ENCODE results near the gene NT5M. TPM values are rescaled to one million over a fixed set of nuclear protein-coding genes. Genes with fewer than 3 reads are reported as not detected.

NT5M gene
- total RNA-seq, 4 donors from 2014 or later, result 1.1 to 6.0 (median 2.8) TPM

GRCh38 chr17:17391668-17392370 is 88.6 kb downstream of the NT5M start:
- Histone ChIP-seq H3K4me1 (peaks cover 3 to 23% of the 10 kb centered on the region in 2 donors), H3K27me3 (no peaks in the 10 kb centered on the region), H3K27ac (no peak overlapping the region), H3K9me3 (no peaks in the 10 kb centered on the region), H3K4me3 (replicated peaks in 1 of 3) (no peak overlapping the region), H3K36me3 (no peaks in the 10 kb centered on the region)
- 78 to 90% methylated on average over 23 of the region's 23 CpGs for WGBS, 2 donors
- TF ChIP-seq POLR2A (IDR thresholded peaks at IDR 0.05) (no peak), CTCF (IDR thresholded peaks at IDR 0.05) (no peak)
- no peak for DNase-seq
- intact Hi-C loops (cut with DNase I), result no loop called here

GRCh38 chr17:17393976-17394375 is 90.8 kb downstream of the NT5M start:
- WGBS, 2 donors, result 82 to 83% methylated on average over 12 of the region's 12 CpGs
- no peak overlapping the region for H3K27ac ChIP-seq
- no peaks in the 10 kb centered on the region for H3K36me3 ChIP-seq
- TF ChIP-seq CTCF (IDR thresholded peaks at IDR 0.05) (no peak), POLR2A (IDR thresholded peaks at IDR 0.05) (no peak)
- no peaks in the 10 kb centered on the region for H3K27me3 ChIP-seq
- no peaks in the 10 kb centered on the region for H3K9me3 ChIP-seq
- no peak overlapping the region for H3K4me3 ChIP-seq (replicated peaks in 1 of 3)
- intact Hi-C loops (cut with DNase I), result no loop called here
- H3K4me1 ChIP-seq, result peaks cover 0 to 21% of the 10 kb centered on the region in 2 donors
- DNase-seq, result no peak

GRCh38 chr17:17394494-17394893 is 91.3 kb downstream of the NT5M start:
- H3K27ac ChIP-seq, result no peak overlapping the region
- H3K27me3 ChIP-seq, result no peaks in the 10 kb centered on the region
- H3K4me1 ChIP-seq, result peaks cover 0 to 21% of the 10 kb centered on the region in 2 donors
- DNase-seq, result no peak
- TF ChIP-seq CTCF (IDR thresholded peaks at IDR 0.05), result no peak
- TF ChIP-seq POLR2A (IDR thresholded peaks at IDR 0.05), result no peak
- no peaks in the 10 kb centered on the region for H3K9me3 ChIP-seq
- H3K36me3 ChIP-seq, result no peaks in the 10 kb centered on the region
- H3K4me3 ChIP-seq (replicated peaks in 1 of 3), result no peak overlapping the region
- intact Hi-C loops (cut with DNase I), result no loop called here
- WGBS, 2 donors, result 78% methylated on average over 9 of the region's 9 CpGs

- WGBS, 2 donors, result 76 to 85% methylated on average over 6 of the region's 6 CpGs
These were observed 92.2 kb downstream of the NT5M start for GRCh38 chr17:17395246-17395802.

More at GRCh38 chr17:17395246-17395802, 92.2 kb downstream of the NT5M start:
- DNase-seq, result no peak
- no peaks in the 10 kb centered on the region for H3K36me3 ChIP-seq
- no peak overlapping the region for H3K4me3 ChIP-seq (replicated peaks in 1 of 3)
- no peak overlapping the region for H3K27ac ChIP-seq
- H3K4me1 ChIP-seq, result peaks cover 0 to 24% of the 10 kb centered on the region in 2 donors
- H3K9me3 ChIP-seq, result no peaks in the 10 kb centered on the region
- intact Hi-C loops (cut with DNase I), result no loop called here
- TF ChIP-seq CTCF (IDR thresholded peaks at IDR 0.05) (no peak), POLR2A (IDR thresholded peaks at IDR 0.05) (no peak)
- no peaks in the 10 kb centered on the region for H3K27me3 ChIP-seq
